Measurements from ENCODE around the gene LRRC39.

GRCh38 chr1:100219457-100219856, 41.4 kb upstream of the LRRC39 start:
- TF ChIP-seq EP300 (IDR thresholded peaks at IDR 0.05; ENCODE audit: low read depth) (no peak), CTCF (IDR thresholded peaks at IDR 0.05) (no peak), POLR2AphosphoS5 (IDR thresholded peaks at IDR 0.05) (no peak), POLR2A (IDR thresholded peaks at IDR 0.05) (no peak)

All from transverse colon (tissue), 4 donors.